AG10803 (cell line): Measurements from ENCODE around the gene EHBP1L1.
A peak's percentile ranks its signal among the peaks of the same experiment; 100 is the strongest.

Source experiments
- DNase-seq: peaks from one replicate; pipeline ENCODE4 v3.0.0; 2010; ENCODE audit warnings: low read depth
- H3K4me3 ChIP-seq: 2 replicates; pipeline ENCODE4 v1.5.1; 2011; ENCODE audit warnings: mild to moderate bottlenecking, low read length, control low read depth
- CTCF ChIP-seq: conservative IDR thresholded peaks from 2 replicates; pipeline ENCODE4 v1.5.1; 2011; ENCODE audit warnings: mild to moderate bottlenecking, low read length, control low read depth, inconsistent platforms

The EHBP1L1 gene

GRCh38 chr11:65606876-65607613, 31.2 kb downstream of the EHBP1L1 start:
- peak; percentile 94 for DNase-seq
- peak overlapping the region; percentile 27 for H3K4me3 ChIP-seq
- no peak for TF ChIP-seq CTCF

- H3K4me3 ChIP-seq: peak overlapping the region; percentile 26; the same call in 1 of the 2 replicates
- no peak for DNase-seq
- no peak for TF ChIP-seq CTCF
Measured at GRCh38 chr11:65607614-65608426, 32.0 kb downstream of the EHBP1L1 start.

- TF ChIP-seq CTCF: no peak
- peak; percentile 29 for DNase-seq
- H3K4me3 ChIP-seq: no peak overlapping the region
Measured at GRCh38 chr11:65609229-65609628, 33.4 kb downstream of the EHBP1L1 start.

- H3K4me3 ChIP-seq: no peak overlapping the region
- DNase-seq: no peak
- TF ChIP-seq CTCF: no peak
Measured at GRCh38 chr11:65609665-65610064, 33.8 kb downstream of the EHBP1L1 start.

GRCh38 chr11:65610404-65610803, 34.6 kb downstream of the EHBP1L1 start:
- DNase-seq: no peak
- H3K4me3 ChIP-seq: no peak overlapping the region
- no peak for TF ChIP-seq CTCF

- TF ChIP-seq CTCF: no peak
- no peak for DNase-seq
- H3K4me3 ChIP-seq: peak overlapping the region; percentile 17; the same call in 1 of the 2 replicates
Measured at GRCh38 chr11:65611028-65611757, 35.3 kb downstream of the EHBP1L1 start.
